Measurements from ENCODE around the gene DLGAP3. TPM values are rescaled to one million over a fixed set of nuclear protein-coding genes. Genes with fewer than 3 reads are reported as not detected.

The DLGAP3 gene
- total RNA-seq, 1 donor from 2014 or later, result 0.10 TPM

DNA sequence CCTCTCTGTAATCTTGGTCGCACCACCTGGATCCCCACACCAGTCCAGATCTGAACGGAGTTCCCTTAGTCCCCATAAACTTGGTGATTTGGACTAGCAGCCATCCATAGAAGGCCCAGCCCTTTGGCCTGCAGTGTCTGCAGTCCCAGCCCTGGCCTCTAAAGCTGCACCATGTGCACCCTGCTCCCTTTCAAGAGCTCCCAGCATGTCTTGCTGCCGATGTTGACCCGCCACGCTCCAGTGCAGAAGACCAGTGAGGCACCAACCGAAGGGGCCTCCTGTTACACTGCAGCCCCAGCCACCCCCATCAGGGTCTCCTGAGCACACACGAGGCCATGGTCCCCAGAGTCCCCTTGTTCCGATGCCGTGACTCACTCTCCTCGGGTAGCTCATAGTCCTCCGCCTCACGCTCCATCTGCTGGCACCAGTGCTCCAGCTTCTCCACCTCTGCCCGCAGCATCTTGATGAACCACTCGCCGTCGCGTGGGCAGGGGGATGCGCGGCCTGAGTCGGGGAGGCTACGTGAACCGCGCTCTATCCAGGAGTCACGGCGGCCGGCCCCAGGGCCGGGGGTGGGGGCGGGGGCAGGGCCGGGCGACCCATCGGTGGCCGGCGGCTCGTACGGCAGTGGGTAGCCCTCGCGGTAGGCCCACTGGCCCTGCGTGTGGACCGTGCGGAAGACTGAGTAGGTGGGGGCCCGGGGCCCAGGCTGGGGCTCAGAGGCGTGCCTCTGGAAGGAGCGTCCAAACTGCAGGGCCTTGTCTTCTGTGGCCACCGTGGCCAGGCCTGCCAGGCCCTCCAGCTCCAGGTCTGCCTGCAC lies 61.0 kb downstream of the DLGAP3 start:
- ATAC-seq, result no peak

DNA sequence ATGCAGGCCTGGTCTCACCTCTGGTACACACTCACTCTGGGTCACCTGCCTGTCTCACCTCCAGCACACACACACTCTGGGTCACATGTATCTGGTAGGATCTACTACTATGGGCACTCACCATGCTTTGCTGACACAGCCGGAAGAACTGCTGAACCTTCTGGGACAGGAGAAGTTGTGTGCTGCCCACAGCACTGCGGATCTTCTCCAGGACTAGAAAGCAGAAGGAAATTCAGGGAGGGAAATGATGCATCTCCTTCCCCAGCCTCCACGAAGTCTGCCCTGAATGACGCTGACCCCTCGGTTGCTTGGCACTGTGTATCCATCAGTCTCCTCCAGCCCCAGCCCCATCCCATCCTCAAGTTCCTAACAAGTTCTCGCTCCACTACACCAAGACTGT lies 62.0 kb downstream of the DLGAP3 start:
- DNase-seq (ENCODE audit: low spot score) (no peak), ATAC-seq (no peak)

More for the DNA sequence above, 61.0 kb downstream of the DLGAP3 start:
- no peak for DNase-seq (ENCODE audit: low spot score)

DNA sequence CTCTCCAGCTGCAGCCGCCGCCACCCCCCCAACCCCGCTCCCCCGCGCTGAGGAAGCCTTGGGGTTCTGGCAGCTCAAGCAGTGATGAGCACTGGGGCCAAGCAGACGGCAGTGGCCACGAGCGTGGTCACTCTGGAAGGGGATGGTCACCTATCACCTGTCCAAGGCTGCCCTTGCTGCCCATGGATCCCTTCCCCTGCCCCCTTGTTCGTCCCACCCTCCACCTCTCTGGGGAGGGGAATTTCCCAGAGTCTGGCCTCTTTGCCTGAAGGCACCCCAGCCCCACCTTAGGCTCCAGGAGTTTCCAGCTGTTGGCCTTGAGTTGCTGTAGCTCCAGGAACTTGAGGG lies 62.7 kb downstream of the DLGAP3 start:
- ATAC-seq, result no peak
- no peak for DNase-seq (ENCODE audit: low spot score)

DNA sequence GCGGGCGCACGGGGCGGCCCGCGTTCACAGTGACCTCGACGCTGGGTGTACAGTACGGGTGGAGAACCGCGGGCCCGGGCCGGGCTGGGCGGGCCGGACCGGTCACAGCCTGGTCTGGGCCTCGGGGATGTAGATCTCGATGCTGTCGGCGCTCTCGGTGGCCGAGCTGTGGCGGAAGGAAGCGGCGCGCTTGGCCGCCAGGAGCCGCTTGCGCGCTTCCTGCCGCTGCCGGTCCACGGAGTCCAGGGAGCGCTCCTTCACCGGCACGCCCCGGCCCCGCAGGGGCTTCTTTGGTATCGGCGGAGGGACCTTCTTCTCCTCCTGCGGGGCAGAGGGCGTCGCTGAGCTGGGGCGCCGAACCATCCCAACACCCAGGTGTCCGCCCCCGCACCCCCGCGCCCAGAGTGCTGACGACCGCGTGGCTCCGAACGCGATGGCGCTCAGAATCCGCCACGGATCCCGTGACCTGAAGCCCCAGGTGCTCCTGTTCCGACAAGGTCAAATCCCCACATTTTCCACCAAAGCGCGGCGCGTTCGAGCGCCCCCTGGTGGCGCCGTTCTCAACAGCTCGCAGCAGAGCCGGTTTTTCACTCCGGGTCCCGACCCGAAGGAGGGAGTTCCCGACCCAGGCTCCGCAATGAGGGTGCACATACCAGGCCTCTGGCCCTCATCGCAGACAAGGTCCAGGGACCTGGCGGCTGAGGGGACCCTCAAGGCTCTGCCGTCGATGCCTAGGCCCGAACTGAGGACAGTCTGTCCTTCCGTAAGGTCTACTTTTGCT lies 63.3 kb downstream of the DLGAP3 start:
- ATAC-seq, result peak; percentile 93
- peak; percentile 89 for DNase-seq (ENCODE audit: low spot score)

DNA sequence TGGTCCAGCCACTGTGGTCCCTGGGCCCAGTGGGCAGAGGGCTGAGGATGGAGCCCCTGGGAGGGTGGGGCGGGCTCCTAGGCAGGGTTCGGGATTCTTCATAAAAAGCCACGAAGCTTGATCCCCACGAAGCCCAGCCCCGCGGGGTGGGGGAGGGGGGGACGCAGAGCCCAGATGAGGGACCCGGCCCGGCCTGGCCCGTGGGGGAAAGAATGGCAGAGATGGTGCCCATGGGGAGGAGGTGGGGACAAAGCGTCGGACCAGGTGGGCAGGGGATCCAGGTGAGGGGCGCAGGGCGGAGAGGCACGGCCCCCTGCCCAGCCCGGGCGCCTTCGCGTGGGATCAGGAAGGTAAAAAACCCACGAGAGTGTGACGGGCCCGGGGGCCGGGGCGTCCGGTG lies 63.9 kb downstream of the DLGAP3 start:
- no peak for ATAC-seq
- DNase-seq (ENCODE audit: low spot score), result no peak

DNA sequence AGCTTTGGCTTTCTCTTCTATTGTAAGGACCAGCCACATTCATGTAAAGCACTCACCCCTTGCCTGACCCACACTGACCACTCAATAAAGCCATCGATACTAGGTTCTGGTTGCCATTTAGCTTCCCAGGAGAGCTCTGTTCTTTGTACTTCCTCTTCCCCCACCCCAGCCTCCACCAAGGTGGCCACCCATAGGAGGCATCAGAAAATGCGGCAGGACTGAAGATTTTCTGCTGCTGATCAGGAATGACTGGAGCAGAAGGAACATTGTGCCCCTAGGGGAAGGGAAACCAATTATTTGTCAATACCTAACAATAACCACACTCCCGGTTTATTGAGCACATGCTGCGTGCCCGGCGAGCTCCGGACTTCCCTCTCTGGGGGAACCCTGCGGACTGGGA lies 64.7 kb downstream of the DLGAP3 start:
- ATAC-seq (no peak), DNase-seq (ENCODE audit: low spot score) (no peak)

DNA sequence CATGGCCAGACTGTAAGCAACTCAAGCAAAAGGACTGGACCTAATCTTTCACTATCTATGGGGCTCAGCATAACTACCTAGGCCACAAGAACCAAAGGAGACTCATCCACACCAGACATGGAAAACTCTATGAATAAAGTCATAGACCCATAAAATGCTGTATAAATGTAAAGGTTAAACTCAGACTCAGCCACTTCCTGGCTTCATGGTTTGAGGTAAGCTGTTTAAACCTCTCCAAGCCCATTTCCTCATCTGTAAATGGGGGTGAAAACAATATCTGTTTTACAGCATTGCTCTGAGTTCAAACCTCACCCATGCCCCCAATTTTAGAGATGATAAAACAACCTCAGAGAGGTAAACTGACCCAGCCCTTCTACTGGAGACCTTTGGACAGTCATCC lies 65.9 kb downstream of the DLGAP3 start:
- ATAC-seq (no peak), DNase-seq (ENCODE audit: low spot score) (no peak)

DNA sequence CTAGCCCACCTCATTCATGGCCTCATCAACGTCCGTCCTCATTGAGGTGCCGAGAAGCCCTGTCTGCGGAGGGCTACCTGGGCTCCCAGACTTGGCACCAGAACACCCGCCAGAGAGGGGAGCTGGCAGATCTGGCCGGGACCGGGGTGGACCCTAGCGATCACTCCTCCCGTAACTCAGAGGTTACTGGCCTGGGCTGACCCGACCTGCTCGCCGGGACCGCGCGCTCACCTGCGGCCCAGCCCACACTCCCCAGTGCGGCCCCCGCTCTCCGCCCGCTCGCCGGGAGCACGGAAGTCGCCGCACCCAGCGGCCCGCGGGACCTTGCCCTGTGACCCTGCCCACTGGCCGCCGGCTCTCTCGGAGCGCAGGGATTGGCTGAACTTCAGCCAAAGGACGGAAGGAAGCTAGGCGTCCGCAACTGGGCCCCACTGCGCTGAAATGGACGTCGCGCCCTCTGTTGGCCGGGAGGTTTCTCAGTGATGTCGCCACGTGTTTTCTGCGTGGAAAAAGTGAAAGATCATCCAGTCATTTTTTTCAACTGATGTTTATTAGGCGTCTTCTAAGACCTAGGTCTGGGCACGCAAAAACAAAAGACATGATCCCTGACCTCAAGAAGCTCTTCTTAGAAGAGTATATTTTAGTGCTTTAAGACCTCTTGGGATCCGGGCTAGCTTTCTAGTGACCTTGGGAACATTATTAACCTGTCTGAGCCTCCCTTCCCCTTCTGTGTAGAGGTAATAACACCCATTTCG lies 69.8 kb downstream of the DLGAP3 start, which contains the start of gene SMIM12:
SMIM12 (minus strand) TSS at position 304 of the 755 bp plus-strand sequence. CDS start 3,772 bp downstream, outside the sequence.
- peak; percentile 97 for DNase-seq (ENCODE audit: low spot score)
- ATAC-seq, result peak; percentile 97

DNA sequence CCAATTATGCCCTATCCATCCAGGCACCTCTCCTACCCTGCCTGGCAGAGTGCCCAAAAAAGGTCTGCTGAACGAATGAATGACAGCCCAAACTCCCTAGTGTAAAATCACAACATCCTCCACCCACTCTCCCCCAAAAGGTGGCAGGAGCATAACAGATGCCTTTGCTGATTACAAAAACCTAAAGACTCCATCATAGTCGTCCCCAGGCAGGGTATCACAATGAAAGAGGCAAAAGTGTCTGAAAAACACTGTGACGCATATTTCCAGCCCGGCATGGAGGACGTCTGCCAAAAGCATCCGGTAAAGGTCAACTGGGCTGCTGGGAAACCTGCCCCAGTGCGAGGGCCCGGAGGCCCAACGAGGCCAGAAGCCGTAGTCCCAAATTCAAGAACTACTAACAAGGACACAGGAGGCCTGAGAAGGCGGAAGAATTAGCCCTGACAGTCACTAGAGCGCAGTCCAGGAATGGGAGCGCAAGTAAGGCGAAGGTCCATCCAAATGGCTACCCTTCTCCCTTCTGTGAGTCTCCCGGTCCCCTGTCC lies 70.5 kb downstream of the DLGAP3 start:
- DNase-seq (ENCODE audit: low spot score), result peak; percentile 68

DNA sequence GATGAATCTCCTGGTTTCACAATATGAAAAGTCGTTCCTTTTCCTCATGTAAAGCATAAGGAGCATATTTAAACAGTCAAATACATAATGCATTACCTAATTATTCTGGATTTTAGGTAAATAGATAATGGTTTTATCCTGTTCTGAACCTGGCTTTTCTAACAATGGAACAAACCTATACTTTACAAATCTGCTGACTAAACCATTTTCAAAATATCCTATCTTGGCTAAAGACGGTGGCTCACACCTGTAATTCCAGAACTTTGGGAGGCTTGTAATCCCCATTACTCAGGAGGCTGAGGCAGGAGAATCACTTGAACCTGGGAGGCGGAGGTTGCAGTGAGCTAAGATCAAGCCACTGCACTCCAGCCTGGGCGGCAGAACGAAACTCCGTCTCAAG lies 72.8 kb downstream of the DLGAP3 start:
- DNase-seq (ENCODE audit: low spot score) (no peak), ATAC-seq (no peak)

More for the DNA sequence above, 70.5 kb downstream of the DLGAP3 start:
- peak; percentile 62 for ATAC-seq

DNA sequence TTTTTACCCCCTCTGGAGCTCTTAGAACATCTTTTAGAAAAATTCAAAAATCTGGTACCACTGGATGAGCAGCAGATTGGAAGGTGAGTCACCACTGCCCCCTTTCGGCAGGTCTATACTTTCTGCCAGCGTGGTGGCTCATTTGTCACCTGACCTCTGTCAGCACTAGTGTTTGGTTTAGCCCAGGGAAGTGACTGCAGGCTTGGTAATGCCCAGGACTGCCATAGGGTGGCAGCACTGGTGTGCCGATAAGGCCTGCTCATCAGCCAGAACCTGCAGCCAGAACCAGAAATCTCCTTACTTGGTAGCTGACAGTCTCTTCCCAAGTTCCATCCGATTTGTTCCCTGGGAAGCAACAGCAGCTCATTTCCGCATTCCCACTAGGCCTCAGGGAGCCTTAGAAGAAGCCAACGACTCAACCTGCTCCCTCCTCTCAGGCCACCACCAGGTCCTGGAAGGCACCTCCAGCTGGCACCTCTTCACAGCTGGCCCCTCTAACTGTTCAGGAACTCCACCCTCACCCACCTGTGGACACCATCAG lies 76.7 kb downstream of the DLGAP3 start:
- DNase-seq (ENCODE audit: low spot score) (peak; percentile 92), ATAC-seq (peak; percentile 99)

DNA sequence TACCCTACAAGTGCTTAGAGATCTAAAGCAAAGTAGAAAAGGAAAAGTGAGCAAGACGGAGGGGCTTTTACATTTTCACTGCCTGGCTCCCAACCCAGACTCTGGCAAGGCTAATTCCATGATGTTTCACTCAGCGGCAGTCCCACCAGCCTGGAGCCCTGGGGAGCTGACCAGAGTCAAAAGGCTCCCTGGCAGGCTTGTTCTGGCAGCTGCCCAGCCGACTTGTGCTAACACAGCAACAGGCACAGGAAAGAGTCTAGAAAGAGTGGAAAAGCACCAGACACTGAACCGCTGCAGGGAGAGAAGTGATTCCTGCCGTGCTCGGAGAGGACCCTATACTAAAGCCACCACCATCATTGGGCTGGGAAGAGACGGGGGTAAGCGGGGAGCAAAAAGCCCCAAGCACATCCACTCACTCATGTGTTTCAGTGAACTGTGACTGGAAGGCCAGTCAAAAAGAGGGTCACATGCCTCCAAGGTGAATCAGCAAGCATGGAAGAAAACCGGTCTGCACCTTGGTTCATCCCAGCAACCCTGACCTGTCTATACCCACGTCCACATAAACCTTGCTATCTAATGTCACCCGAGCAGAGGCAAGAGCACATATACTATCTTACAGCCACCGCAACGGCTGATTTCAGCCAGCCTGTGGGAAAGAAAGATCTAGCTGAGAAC lies 77.9 kb downstream of the DLGAP3 start:
- DNase-seq (ENCODE audit: low spot score) (peak; percentile 82), ATAC-seq (peak; percentile 72)

DNA sequence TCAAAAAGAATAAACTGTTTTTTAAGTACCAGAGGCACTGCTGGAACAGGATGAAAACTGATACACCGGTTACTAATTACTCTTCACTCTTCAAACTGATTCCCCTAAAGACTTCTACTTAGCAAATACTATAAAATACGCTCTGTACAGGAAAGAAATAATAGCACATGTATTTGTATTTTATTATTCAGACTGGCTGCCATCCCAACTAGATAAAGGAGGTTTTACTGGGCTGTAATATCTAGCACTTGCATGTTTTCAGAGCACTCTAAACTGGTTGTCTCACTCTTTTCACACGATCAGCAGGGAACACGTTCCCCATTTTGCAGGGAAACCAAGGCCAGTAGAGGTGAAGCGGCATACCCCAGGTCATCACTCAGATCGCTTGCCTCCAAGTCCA lies 79.1 kb downstream of the DLGAP3 start:
- ATAC-seq (no peak), DNase-seq (ENCODE audit: low spot score) (no peak)

DNA sequence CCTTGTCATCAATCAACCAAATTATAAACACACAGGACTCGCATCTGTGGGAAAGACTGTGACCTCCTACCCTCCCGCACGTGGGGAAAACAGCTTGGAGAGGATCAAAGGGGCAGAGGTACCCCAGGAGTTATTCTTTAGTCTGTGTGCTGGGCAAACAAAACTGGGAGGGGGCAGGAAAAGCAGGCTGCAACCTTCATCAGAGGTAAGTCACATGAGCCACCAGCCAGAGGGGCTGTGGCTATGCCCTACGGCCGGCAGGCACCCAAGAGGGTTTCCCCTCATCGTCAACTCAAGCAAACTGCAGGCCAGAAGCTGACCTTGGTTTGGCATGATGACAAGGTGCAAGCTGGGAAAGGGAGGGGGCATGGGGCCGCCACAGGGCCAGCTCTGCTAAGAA lies 82.4 kb downstream of the DLGAP3 start:
- ATAC-seq (no peak), DNase-seq (ENCODE audit: low spot score) (no peak)

DNA sequence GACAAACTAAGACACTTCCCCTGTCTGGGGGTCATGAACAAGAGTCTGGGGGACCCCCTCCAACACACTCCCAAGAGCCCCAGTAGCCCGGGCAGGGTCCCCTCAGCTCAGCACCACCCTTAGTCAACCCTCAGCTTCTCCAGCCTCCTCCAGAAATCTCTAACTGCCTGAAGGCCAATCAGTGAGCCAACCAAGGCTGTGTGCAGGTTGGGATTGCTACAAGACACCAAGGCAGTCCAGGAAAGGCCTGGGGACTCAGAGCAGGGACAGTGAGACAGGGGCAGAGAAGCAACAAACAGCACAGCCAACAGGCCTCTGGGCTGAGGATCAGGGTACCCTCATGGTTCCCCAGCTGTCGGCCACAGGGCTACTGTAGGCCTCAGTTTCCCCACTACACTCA lies 83.2 kb downstream of the DLGAP3 start:
- ATAC-seq, result no peak
- DNase-seq (ENCODE audit: low spot score), result no peak

DNA sequence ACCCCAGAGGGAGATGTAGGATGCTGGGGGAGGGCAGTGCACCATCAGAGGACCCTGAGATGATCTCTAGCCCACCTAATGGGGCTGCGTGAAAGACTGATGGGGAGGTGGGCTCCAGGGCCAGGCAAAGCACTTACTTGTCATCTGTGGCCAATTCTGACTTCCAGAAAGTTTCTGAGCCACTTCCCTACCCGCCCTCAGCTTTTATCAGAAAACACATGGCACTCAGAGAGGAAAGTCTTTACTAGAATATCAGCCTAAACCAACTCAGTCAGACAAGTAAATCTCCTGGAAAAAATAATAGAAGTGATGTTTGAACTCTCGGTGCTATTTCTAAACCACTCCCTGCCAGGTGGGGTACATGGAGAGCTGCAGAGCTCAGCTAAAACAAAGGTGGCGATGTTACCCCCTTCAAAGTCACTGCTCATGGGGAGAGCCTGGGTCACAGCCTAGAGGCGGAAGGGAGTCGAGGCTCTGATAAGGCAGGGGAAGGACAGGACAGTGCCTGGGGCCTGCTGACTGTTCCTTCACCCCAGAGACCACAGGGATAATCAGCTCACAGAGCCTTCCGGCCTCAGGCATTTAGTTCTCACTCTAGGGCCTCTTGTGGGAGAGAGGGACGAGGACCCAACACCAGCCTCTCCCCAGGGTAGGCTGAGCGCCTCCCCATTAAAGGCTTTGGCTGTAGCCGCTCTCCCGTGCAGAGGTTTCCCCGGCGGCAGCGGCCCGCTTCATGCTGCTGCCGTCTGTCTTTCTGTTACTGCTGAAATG lies 84.1 kb downstream of the DLGAP3 start:
- no peak for DNase-seq (ENCODE audit: low spot score)
- ATAC-seq, result peak; percentile 64

DNA sequence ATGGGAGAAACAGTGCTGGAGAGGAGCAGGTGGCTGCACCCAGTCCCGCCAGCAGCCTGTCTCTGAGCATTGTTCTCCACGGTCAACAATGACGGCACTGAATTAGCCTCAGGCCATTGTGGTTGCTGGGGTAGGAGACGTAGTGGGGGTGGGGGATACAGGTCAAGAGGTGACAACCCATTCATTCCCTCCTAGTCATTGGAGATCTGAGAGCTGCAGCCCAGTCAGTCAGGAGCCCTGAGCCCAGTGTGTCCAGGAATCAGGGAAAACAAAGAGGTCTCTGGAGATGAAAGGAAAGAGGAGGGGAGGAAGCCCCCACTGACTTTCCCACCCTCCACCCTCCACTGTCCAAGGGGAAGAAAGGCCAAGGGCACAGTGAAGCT lies 85.2 kb downstream of the DLGAP3 start:
- no peak for ATAC-seq
- no peak for DNase-seq (ENCODE audit: low spot score)

DNA sequence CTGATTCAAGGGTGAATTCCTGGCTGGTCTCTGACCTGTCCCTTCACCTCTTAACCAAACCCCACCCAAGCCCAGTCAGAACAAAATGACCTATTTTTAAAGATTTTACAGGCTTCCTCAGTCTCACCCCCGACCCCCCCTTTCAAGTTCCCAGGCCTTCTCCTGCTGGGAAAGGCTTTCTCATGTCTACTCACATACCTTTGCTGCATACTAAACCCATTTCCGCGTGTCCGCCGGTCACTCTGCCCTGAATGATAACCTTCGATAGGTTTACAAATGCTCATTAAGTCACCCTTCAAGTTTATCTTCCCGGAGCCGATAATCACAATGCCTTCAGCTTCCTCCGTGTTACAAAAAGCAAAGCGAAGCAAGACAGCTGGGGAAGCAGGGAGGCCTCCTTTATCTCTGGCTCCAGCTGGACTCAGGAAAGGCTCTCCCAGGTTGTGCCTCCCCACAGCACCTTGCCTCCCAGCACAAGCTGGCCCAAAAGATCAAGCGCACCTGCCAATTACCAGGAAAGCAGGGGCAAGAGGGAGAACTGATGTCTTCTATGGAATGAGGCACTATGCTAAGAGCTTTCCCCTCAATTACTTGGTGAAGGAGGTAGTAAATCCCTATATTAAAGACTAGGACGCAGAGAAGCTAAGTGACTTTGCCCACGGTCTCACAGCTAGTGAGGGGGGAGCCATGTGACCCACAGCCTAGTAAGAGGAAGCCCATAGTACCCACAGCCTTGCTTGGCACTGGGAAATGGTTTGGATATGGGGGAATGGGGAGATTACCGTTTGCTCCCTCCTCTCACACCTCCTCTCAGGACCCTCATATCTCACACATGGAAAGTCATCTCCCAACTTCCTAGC lies 85.8 kb downstream of the DLGAP3 start:
- ATAC-seq (peak; percentile 45), DNase-seq (ENCODE audit: low spot score) (no peak)

DNA sequence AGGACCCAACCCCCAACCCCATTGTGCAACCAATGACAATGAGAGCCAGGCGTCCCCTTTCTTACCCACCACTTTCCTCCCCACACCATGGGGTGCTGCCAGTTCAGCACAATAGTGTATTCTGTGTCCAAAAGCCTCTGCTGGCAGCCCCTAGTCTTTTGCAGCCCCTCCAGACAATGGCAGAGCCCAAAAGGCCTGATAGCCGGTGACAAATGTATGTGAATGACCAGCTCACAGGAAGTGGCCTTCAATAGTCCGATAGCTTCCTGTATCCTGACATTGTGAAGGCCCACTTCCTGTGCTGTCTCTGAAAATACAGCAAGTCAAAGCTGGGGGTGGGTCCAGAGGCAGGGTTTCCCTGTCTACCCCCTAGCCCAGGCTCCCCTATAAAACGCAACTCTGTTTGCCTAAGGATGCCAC lies 86.5 kb downstream of the DLGAP3 start:
- ATAC-seq, result peak; percentile 47
- no peak for DNase-seq (ENCODE audit: low spot score)

Measured in left lobe of liver (tissue), 2 donors.